H1 (cell line): Measurements from ENCODE around the gene CFAP53. TPM values are rescaled to one million over a fixed set of nuclear protein-coding genes. Genes with fewer than 3 reads are reported as not detected.

ENCODE experiments used
- BACH1 ChIP-seq: IDR thresholded peaks from 2 replicates; pipeline ENCODE4 v1.6.1; 2012; ENCODE audit warnings: low read length, improper control_type of control experiment
- POLR2AphosphoS5 ChIP-seq: IDR thresholded peaks from 2 replicates; pipeline ENCODE4 v1.6.1; 2011; ENCODE audit warnings: low read depth, low read length
- polyA plus RNA-seq, 7 experiments: library from polyadenylated mRNA; depleted of rRNA in 3 of 7; stranded (reverse) in 5 of 7; unstranded in 2 of 7; fragments of >200 nt in 5 of 7; fragments of 200-250 nt in 2 of 7; gene quantifications; 1 replicate in 5 of 7; 2 replicates in 1 of 7; 4 replicates in 1 of 7; pipeline versions ENCODE4 v1.2.1 to v1.2.3, GENCODE V29; 2011 to 2013; ENCODE audit warnings: missing spikeins in 2 of 7, mixed read lengths in 2 of 7
- total RNA-seq: library from RNA; stranded (reverse); fragmentation: NEBNext Ultra II Directional; extraction: Animal tissue kit (Norgen Biotek cat#: 25700); gene quantifications from 2 replicates; pipeline ENCODE4 v1.2.1, GENCODE V29; 2021
- TF ChIP-seq, protein P1 (sequence below): fragments of 300-600 bp; sonication (generic); IDR thresholded peaks from 2 replicates; pipeline ENCODE4 v1.7.1; 2012; ENCODE audit warnings: low read length, moderate library complexity, mild to moderate bottlenecking, inconsistent platforms; ENCODE audit not compliant: insufficient replicate concordance

Gene CFAP53
- total and polyA plus RNA-seq, 2 of the 8 experiments (the other 6 are each of a cell fraction or from before 2014, with no cell fraction given), result 0.08 to 0.30 TPM

DNA sequence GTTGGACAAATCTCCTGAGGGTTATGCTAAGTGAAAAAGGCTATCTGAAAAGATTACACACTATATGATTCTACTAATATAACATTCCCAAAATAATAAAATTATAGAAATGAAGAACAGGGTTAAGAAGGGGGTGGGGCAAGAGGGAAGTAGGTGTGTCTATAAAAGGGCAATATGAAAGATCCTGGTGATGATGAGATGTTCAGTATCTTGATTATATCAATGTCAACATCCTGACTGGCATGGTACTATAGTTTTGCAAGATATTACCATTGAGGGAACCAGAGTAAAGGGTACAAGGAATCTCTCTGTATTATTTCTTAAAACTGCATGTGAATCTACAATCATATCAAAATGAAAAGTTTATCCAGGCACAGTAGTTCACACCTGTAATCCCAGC lies 16.7 kb downstream of the CFAP53 start (continued):
- TF ChIP-seq, protein P1, sequence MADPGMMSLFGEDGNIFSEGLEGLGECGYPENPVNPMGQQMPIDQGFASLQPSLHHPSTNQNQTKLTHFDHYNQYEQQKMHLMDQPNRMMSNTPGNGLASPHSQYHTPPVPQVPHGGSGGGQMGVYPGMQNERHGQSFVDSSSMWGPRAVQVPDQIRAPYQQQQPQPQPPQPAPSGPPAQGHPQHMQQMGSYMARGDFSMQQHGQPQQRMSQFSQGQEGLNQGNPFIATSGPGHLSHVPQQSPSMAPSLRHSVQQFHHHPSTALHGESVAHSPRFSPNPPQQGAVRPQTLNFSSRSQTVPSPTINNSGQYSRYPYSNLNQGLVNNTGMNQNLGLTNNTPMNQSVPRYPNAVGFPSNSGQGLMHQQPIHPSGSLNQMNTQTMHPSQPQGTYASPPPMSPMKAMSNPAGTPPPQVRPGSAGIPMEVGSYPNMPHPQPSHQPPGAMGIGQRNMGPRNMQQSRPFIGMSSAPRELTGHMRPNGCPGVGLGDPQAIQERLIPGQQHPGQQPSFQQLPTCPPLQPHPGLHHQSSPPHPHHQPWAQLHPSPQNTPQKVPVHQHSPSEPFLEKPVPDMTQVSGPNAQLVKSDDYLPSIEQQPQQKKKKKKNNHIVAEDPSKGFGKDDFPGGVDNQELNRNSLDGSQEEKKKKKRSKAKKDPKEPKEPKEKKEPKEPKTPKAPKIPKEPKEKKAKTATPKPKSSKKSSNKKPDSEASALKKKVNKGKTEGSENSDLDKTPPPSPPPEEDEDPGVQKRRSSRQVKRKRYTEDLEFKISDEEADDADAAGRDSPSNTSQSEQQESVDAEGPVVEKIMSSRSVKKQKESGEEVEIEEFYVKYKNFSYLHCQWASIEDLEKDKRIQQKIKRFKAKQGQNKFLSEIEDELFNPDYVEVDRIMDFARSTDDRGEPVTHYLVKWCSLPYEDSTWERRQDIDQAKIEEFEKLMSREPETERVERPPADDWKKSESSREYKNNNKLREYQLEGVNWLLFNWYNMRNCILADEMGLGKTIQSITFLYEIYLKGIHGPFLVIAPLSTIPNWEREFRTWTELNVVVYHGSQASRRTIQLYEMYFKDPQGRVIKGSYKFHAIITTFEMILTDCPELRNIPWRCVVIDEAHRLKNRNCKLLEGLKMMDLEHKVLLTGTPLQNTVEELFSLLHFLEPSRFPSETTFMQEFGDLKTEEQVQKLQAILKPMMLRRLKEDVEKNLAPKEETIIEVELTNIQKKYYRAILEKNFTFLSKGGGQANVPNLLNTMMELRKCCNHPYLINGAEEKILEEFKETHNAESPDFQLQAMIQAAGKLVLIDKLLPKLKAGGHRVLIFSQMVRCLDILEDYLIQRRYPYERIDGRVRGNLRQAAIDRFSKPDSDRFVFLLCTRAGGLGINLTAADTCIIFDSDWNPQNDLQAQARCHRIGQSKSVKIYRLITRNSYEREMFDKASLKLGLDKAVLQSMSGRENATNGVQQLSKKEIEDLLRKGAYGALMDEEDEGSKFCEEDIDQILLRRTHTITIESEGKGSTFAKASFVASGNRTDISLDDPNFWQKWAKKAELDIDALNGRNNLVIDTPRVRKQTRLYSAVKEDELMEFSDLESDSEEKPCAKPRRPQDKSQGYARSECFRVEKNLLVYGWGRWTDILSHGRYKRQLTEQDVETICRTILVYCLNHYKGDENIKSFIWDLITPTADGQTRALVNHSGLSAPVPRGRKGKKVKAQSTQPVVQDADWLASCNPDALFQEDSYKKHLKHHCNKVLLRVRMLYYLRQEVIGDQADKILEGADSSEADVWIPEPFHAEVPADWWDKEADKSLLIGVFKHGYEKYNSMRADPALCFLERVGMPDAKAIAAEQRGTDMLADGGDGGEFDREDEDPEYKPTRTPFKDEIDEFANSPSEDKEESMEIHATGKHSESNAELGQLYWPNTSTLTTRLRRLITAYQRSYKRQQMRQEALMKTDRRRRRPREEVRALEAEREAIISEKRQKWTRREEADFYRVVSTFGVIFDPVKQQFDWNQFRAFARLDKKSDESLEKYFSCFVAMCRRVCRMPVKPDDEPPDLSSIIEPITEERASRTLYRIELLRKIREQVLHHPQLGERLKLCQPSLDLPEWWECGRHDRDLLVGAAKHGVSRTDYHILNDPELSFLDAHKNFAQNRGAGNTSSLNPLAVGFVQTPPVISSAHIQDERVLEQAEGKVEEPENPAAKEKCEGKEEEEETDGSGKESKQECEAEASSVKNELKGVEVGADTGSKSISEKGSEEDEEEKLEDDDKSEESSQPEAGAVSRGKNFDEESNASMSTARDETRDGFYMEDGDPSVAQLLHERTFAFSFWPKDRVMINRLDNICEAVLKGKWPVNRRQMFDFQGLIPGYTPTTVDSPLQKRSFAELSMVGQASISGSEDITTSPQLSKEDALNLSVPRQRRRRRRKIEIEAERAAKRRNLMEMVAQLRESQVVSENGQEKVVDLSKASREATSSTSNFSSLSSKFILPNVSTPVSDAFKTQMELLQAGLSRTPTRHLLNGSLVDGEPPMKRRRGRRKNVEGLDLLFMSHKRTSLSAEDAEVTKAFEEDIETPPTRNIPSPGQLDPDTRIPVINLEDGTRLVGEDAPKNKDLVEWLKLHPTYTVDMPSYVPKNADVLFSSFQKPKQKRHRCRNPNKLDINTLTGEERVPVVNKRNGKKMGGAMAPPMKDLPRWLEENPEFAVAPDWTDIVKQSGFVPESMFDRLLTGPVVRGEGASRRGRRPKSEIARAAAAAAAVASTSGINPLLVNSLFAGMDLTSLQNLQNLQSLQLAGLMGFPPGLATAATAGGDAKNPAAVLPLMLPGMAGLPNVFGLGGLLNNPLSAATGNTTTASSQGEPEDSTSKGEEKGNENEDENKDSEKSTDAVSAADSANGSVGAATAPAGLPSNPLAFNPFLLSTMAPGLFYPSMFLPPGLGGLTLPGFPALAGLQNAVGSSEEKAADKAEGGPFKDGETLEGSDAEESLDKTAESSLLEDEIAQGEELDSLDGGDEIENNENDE, result no peak
- TF ChIP-seq BACH1 (no peak), POLR2AphosphoS5 (no peak)
